Breast epithelium (tissue), 3 donors: ENCODE data around the gene PHKG2.

Source experiments
- CTCF ChIP-seq, 3 donors: fragments of 450-650 bp; IDR thresholded peaks; one replicate each; pipeline ENCODE4 v1.5.1; 2016 to 2017; ENCODE audit warnings: antibody characterized with exemption in 3 of 3, mild to moderate bottlenecking in 3 of 3, moderate library complexity in 3 of 3
- POLR2A ChIP-seq: fragments of 450-650 bp; IDR thresholded peaks from one replicate; pipeline ENCODE4 v1.6.1; 2016; ENCODE audit warnings: antibody characterized with exemption, mild to moderate bottlenecking, moderate library complexity

DNA sequence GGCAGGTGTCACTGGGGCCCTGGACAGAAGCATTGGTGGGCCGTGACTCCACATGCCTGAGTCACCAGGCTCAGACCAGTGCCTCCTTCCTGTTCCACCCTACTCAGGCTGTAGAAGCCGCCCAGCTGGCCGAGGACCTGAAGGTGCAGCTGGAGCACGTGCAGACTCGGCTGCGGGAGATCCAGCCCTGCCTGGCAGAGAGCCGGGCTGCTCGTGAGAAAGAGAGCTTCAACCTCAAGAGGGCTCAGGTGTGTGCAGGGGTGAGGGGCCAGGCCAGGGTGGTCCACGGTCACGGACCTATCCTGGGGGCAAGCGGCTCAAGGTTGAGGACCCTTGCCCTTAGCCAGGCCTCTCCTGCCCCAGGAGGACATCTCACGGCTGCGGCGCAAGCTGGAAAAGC, 23.5 kb downstream of the PHKG2 start:
- TF ChIP-seq CTCF (IDR thresholded peaks at IDR 0.05) (no peak), POLR2A (no peak)
